ENCODE data around the gene NR4A1.

NR4A1 gene

GRCh38 chr12:52018433-52019112, 32.7 kb upstream of the NR4A1 start:
- no peak for DNase-seq (ENCODE audit: low read depth, low spot score)

- no peak for DNase-seq (ENCODE audit: low read depth, low spot score)
Measured at GRCh38 chr12:52019113-52019770, 32.0 kb upstream of the NR4A1 start.

- no peak for DNase-seq (ENCODE audit: low read depth, low spot score)
Measured at GRCh38 chr12:52020539-52021336, 30.5 kb upstream of the NR4A1 start.

- DNase-seq (ENCODE audit: low read depth, low spot score) = no peak
Measured at GRCh38 chr12:52022841-52023181, 28.4 kb upstream of the NR4A1 start.

- no peak for DNase-seq (ENCODE audit: low read depth, low spot score)
Measured at GRCh38 chr12:52023182-52023975, 27.9 kb upstream of the NR4A1 start.

GRCh38 chr12:52023976-52024688, 27.1 kb upstream of the NR4A1 start:
- no peak for DNase-seq (ENCODE audit: low read depth, low spot score)

GRCh38 chr12:52024845-52025230, 26.4 kb upstream of the NR4A1 start:
- no peak for DNase-seq (ENCODE audit: low read depth, low spot score)

GRCh38 chr12:52026263-52026662, 25.0 kb upstream of the NR4A1 start:
- no peak for DNase-seq (ENCODE audit: low read depth, low spot score)

DNA sequence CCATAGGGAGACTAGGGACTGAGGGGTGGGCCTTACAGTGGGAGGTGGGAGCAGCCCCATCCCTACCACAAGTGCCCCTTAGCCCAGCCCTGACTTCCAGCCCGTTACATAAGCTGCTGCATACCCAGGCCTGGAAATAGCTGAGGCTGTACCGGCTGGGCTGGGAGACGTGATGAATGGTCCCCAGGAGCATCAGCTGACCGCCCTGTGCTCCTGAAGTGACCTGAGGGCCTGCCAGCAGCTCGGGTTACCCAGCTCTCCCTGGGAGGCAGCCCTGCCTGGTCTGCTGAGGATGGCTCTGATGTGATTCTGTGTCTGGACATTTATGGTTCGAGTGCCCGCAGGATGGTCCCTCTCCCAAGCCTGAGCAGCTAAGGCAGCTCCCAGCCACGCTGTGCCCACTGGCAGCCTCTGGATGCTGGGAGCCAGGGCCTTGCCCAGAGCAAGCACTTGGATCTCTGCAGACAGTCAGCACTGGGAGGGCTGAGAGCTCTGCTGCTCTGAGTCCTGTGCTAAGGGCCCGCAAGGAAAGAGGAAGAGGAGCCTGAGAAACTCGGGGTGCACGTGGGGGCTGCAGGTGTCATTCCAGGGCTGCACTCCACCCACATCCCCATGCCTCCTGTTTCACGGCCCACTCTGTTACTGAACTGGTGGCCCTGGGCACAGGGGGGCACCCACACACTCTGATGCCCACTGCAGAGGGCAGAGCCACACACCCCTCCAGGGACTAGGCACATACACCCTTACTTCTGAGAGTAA, 24.0 kb upstream of the NR4A1 start:
- DNase-seq (ENCODE audit: low read depth, low spot score) = no peak

GRCh38 chr12:52029685-52030084, 21.6 kb upstream of the NR4A1 start:
- no peak for DNase-seq (ENCODE audit: low read depth, low spot score)

DNA sequence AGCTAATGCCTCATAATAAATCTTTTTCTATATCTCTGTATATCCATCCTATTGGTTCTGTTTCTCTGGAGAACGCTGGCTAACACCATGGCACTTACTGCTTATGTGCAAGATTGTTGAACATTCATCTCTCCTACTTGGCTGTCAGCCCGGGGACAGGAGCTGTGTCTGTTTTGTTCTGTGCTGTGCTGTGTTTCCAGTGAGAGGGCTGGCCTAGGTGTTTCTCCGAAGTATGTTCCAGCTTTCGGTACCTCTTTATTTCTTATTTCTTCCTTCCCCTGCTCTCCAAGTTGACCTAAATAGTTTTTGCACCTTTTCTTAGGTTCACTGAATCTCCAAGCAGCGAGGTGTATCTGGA, 18.8 kb upstream of the NR4A1 start:
- DNase-seq (ENCODE audit: low read depth, low spot score) = no peak

- peak; percentile 83 for DNase-seq (ENCODE audit: low read depth, low spot score)
Measured at GRCh38 chr12:52032804-52033445, 18.3 kb upstream of the NR4A1 start.

GRCh38 chr12:52033446-52034140, 17.6 kb upstream of the NR4A1 start:
- no peak for DNase-seq (ENCODE audit: low read depth, low spot score)

DNA sequence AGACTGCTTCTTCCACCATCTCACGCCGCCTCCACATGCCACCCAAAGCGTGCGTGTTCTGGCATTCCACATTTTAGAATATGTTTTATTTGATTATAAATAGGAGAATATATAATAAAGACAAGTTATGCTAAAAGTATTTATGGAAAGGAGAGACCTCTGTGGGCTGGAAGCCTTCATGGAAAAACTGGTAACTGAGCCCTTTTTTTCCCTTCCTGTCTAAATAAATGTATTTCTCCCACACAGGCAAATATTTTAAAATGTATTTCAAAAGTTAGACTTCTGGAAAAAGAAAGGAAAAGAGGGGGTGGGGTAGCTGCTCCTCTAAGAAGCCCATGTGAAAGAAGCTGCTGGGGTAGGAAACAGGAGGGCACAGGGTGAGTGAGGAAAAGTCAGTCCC, 16.1 kb upstream of the NR4A1 start:
- DNase-seq (ENCODE audit: low read depth, low spot score) = no peak

GRCh38 chr12:52035926-52036325, 15.3 kb upstream of the NR4A1 start:
- no peak for DNase-seq (ENCODE audit: low read depth, low spot score)

GRCh38 chr12:52036587-52037171, 14.6 kb upstream of the NR4A1 start:
- DNase-seq (ENCODE audit: low read depth, low spot score) = no peak

GRCh38 chr12:52037248-52037861, 13.9 kb upstream of the NR4A1 start:
- no peak for DNase-seq (ENCODE audit: low read depth, low spot score)

DNA sequence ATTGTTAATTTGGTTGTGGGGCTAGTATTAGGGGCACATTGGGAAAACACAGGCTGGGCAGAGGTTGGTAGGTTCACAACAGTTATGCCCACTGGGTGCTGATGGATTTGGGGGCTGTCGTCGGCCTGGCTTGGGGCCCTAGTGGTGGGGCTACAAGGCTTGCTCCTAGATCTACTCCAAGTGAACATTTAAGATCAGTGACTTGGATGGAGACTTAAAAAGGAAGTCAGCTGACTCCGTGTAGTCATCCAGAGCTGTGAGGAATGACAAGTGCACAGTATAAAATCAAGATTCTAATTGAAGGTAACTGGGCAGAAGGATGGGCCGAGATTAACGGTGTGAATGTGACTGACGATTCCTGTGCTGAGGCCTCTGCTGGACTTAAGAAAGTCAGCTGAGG, 12.8 kb upstream of the NR4A1 start:
- DNase-seq (ENCODE audit: low read depth, low spot score) = no peak

DNA sequence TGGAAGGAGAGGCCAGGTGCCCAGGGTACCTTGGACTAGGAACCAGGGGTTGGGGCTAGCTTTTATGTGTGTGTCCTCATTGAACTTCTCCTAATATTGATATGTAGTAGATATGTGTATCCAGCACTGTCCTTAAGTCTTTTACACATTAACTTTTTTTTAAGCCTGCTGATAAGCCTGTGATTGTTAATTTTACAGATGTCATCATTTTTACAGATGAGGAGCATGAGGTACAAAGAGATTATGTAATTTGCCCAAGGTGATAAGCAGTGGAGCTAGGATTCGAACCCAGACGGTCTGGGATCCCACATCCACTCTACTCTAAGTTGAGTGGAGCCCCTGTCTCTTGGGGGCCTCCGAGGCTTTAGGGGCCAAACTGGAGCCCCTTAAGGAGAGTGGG, 10.2 kb upstream of the NR4A1 start:
- DNase-seq (ENCODE audit: low read depth, low spot score) = no peak
